ENCODE results near the gene TRPM2. TPM values are rescaled to one million over a fixed set of nuclear protein-coding genes. Genes with fewer than 3 reads are reported as not detected.

TRPM2 gene
- total and polyA plus RNA-seq, 2 of the 4 experiments (the other 2 are of a cell fraction) = not detected

DNA sequence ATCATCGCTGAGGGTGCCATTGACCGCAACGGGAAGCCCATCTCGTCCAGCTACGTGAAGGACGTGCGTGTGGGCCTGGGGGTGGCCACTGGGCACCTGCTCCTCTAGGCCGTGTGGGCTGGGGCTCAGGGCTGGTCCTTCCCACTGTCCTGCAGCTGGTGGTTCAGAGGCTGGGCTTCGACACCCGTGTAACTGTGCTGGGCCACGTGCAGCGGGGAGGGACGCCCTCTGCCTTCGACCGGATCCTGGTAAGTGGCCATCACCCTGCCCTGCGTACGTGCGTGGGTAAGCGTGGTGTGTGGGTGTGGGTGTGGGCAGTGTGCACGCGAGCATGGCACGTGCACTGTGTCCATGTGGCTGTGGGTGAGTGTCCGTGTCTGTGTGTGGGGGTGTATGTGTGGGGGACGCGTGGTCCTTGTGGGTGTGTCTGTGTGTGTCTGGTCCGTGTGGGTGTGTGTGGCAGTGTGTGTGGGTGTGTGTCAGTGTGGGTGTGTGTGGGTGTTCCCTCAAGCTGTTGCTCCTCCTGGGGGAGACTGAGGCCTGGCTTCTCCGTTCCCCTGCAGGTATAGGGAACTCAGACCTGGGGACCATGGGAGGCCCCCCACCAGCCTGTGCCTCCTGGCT is 37.0 kb upstream of the TRPM2 start:
- ChIA-PET CTCF (no interaction called here), POLR2A (ENCODE audit: unreplicated experiment) (no interaction called here)
- no peak overlapping the region for H3K18ac ChIP-seq (ENCODE audit: low read depth, low read length)
- H3K9me1 ChIP-seq (ENCODE audit: insufficient read depth, low read length) = peaks cover 5% of the 10 kb centered on the region; the same call in 1 of the 2 replicates
- H2BK20ac ChIP-seq (ENCODE audit: low read depth, low read length) = no peak overlapping the region
- WGBS, 2 experiments (ENCODE audit: extremely low coverage in 2 of 2, insufficient read length in 1 of 2) = 96% methylated on average over 11 of the region's 27 CpGs; no CpG with 5 or more reads in 1 of the 2 experiments
- H3K9me3 ChIP-seq (ENCODE audit: control insufficient read depth, insufficient read depth, low read length) = no peaks in the 10 kb centered on the region
- no peak overlapping the region for H3K4me3 ChIP-seq (ENCODE audit: insufficient read depth, low read depth, low read length)
- H2BK15ac ChIP-seq (ENCODE audit: low read depth, low read length) = no peak overlapping the region
- H4K8ac ChIP-seq (ENCODE audit: low read depth in 2 of 2, low read length in 2 of 2) = no peak overlapping the region
- H3K23ac ChIP-seq (ENCODE audit: low read depth, low read length) = no peak overlapping the region
- peaks cover 7% of the 10 kb centered on the region for H4K20me1 ChIP-seq (ENCODE audit: insufficient read depth, low read length)
- H3K79me1 ChIP-seq (ENCODE audit: low read depth in 1 of 2, low read length in 2 of 2) = peaks cover 0 to 3% of the 10 kb centered on the region in 2 experiments; a peak in 2 of 4 replicates
- no peak overlapping the region for H3K27ac ChIP-seq (ENCODE audit: insufficient read depth, low read length)
- no peak overlapping the region for H3K9ac ChIP-seq (ENCODE audit: low read depth, low read length)
- no peaks in the 10 kb centered on the region for H3K4me1 ChIP-seq (ENCODE audit: control insufficient read depth, insufficient read depth, low read length)
- ATAC-seq (ENCODE audit: low read depth) (no peak), DNase-seq (no peak)
- no peak overlapping the region for H3K56ac ChIP-seq (ENCODE audit: extremely low read depth, insufficient read depth, low read length)
- BruUV-seq (replicated peaks) = no TSS peak
- peak overlapping the region; percentile 63 for H2AFZ ChIP-seq (replicated peaks; ENCODE audit: low read length, poor library complexity)
- in situ Hi-C loops (cut with MboI; ENCODE audit: low sequenced_read_pairs) = no loop called here
- no peaks in the 10 kb centered on the region for H3K27me3 ChIP-seq (ENCODE audit: control insufficient read depth, insufficient read depth, low read length)
- H2AK5ac ChIP-seq (ENCODE audit: low read depth, low read length) = no peak overlapping the region
- dilution Hi-C loops (cut with HindIII; ENCODE audit: low sequenced_read_pairs, unreplicated experiment) = no loop called here
- H2AK9ac ChIP-seq (replicated peaks; ENCODE audit: low read depth, low read length, poor library complexity) = no peak overlapping the region
- no peak overlapping the region for H4K5ac ChIP-seq (ENCODE audit: low read depth, low read length)
- intact Hi-C loops (cut with micrococcal nuclease) = no loop called here
- no peak overlapping the region for H3K4me2 ChIP-seq (ENCODE audit: low read depth, low read length)
- H2BK5ac ChIP-seq (ENCODE audit: low read depth, low read length, poor library complexity, severe bottlenecking) = peak overlapping the region; percentile 32
- no peak for TF ChIP-seq CTCF (conservative IDR thresholded peaks at IDR 0.05; ENCODE audit: low read depth, low read length)
- TF ChIP-seq, protein P1, sequence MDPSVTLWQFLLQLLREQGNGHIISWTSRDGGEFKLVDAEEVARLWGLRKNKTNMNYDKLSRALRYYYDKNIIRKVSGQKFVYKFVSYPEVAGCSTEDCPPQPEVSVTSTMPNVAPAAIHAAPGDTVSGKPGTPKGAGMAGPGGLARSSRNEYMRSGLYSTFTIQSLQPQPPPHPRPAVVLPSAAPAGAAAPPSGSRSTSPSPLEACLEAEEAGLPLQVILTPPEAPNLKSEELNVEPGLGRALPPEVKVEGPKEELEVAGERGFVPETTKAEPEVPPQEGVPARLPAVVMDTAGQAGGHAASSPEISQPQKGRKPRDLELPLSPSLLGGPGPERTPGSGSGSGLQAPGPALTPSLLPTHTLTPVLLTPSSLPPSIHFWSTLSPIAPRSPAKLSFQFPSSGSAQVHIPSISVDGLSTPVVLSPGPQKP (IDR thresholded peaks at IDR 0.05; ENCODE audit: borderline replicate concordance, low read depth, low read length) = no peak
- H3K4ac ChIP-seq (ENCODE audit: low read depth, low read length) = no peak overlapping the region
- no peak overlapping the region for H3K14ac ChIP-seq (replicated peaks; ENCODE audit: low read depth, low read length)
- peaks cover 75% of the 10 kb centered on the region for H3K36me3 ChIP-seq (ENCODE audit: control insufficient read depth, insufficient read depth, low read length)
- no peak overlapping the region for H4K91ac ChIP-seq (ENCODE audit: insufficient read depth, low read depth, low read length)
- H2BK120ac ChIP-seq (ENCODE audit: low read depth, low read length) = no peak overlapping the region

All from IMR-90 (cell line).